ENCODE data around the gene MID1IP1.

Gene MID1IP1

DNA sequence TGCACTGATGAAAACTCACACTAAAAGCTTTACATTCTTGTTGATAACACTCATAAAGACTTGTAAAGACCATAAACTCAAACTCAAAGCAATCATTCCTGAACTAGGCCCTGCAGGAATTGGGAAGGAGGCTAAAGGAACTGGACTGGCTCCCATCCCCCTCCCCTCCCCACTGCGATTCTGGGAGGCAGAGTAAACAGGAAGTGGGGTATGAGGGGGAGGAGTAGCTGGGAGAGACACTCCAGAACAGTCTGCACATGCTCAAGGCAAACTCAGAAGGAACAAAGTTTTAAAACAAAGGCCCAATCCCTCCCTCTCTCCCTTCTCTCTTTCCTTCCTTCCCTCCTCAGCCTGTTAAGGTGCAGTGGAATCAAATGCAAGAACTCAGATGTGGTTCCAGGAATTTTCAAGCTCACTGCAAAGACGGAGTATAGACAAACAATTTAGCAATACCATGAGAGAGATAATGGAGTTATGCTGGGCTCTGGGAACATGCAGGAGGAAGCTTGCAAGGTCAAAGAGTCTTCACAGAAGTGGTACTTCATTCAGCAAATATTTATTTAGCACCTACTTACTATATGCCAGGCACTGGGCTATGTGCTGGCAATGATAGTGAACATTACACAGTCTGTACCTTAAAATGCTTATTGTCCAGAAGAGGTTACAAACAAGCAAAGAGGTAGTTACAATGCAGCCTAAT lies 15.9 kb downstream of the MID1IP1 start:
- no peak for DNase-seq

DNA sequence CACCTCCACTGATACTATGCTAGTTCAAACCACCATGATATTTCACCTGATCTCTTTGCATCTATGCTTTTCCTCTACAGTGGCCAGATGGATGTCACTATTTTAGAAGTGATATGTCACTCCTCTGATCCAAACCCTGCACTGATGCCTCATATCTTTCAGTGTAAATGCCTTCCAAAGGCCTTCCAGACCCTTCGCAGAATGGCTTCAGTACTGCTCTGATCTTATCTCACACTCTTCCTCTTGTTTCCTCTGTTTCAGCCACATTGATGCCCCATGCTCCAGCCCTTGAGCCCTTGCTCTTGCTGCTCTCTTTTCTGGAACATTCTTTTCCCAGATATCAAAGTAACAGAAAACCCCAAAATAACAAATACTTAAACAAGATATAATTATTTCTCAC lies 17.9 kb downstream of the MID1IP1 start:
- no peak for DNase-seq

DNA sequence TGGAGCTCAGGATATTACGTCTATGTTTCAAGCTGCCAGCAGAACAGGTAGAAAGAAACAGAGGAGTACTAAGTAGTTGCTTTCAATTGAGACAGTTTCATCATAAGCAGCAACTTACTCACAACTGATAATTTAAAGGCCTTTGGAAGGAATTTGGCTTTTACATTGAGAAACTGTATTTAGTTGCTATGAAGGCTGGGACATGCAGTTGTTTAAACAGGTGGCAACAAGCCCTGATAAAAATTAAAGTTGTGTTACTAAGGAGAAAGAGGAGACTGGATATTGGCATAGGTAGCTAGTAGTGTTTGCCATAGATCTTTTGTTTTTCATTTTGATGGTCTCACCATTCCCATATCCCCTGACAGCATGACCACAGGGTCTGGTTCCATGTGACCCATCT lies 18.4 kb downstream of the MID1IP1 start:
- DNase-seq = no peak

DNA sequence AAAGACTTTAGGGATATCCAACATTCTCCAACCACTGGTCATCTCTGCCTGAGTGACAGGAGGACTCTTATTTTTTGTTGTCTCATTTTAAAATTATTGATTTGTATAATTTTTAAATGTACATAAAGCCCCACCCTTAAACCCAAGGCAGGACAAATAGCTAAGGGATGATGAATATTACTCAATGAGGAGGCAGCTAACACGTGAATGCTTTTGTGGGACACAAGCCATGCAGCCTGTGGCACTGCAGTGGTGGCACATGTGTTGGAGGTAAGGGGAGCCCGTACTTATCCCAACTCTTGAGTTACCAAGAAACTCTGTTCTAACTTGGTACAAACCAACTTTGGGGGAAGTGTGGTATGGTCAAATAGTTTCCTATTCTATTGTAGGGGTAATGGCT lies 19.5 kb downstream of the MID1IP1 start:
- DNase-seq = no peak

DNA sequence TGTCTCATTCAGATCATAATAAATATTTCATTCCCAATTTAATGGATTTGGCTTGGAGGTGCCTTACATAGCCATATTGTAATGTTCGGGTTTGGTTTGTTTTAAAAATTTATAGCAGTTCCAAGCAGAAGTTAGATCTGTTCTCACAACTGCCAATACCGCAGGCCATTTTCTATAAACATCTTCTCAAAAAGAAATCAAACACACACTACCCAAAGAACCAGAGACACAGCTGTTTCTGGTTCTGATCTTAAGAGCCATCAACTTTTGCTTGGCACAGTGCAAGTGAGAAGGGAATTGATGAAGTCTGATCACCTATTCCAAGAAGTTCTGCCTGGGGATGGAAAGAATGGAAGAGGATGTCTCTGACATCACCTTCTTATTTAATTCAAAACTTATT lies 22.9 kb downstream of the MID1IP1 start:
- no peak for DNase-seq

DNA sequence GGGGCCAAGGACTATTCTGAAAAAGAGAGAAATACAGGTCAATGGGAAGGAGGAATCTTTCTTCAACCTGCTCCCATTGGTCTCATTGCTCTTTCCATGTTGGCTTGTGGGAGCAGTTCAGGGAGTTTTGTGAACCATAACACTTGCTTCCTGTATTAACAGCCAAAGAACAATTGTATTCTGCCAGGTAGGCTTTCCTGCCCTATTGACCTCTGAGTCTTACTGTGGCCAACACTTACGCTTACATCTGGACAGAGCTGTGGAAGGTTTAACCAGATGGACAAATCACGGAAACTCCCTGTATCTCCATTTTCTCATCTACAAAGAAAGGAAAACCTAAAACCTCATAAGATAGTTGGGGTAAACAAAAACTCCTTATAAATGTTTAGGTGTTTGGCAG lies 30.7 kb downstream of the MID1IP1 start:
- DNase-seq = no peak

DNA sequence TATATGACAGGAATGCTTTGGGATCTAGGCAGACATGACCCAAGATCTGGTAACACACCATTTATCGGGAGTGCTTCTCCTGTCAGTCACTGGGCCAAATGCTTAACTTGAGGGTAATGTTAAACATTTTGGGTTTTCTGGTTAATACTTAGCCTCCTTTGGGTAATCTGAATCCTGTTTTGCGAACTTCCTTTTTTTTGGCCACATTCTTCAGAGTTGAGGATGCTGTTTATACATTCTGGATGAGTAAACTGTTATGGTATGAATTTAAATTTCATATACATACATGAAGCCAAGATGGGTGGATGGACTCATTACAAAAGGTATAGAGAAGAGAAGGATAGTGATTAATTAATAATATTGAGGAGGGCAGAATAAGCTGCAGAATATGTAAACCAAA lies 36.1 kb downstream of the MID1IP1 start:
- no peak for DNase-seq

DNA sequence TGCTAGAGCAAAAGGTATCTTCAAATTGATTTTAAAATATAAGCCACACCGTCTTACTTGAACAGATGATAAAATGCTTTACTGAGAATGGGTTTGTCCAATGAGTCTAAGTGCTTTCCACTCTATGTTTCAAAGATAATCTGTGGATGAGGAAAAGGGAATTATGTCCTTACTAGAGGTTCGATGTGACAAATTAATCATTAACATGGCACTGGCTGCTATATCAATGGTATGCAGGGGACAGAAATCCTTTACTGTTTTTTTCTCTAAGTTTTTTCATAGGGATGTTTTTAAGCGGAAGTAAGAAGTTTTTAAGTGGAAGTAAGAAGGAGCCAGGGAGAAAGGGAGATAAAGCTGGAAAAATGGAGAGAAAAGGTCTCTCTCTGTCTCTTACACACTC lies 38.0 kb downstream of the MID1IP1 start:
- no peak for DNase-seq

DNA sequence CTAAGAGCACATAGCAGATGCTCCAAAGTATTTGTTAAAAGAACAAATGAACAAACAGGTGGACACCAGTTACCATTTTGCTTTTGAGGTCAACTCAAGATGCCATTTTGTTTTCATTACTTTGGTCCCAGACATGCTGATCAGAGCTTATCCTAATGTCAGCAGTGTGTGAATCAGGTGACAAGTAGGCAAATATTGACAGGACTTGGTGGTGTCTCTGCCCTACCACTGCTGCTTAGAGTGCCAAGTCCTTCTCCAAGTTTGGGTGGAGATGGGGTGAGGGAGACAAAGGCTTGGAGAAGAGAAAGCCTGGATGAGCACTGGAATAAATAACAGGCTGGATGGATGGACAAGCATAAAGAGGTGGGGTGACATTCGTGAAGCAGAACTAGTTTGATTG lies 38.7 kb downstream of the MID1IP1 start:
- DNase-seq = no peak

DNA sequence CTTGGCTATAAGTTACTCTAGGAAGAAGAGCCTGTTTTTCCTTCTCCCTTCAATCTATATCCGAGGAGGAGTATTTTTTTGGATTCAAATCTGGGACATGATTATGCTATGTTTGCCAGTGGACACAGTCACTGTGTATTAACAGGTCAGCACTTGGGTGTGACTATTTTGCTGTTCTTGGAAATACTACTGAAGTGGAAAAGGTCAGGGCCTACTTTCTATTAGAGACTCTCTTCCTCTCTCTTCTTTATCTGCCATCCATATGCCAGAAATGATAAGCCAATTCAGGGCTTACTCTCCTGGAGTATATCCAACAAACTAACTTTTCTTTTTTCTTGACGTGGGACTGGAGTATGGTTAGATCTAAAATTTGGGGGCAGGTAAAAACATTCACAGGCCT lies 40.5 kb downstream of the MID1IP1 start:
- no peak for DNase-seq

DNA sequence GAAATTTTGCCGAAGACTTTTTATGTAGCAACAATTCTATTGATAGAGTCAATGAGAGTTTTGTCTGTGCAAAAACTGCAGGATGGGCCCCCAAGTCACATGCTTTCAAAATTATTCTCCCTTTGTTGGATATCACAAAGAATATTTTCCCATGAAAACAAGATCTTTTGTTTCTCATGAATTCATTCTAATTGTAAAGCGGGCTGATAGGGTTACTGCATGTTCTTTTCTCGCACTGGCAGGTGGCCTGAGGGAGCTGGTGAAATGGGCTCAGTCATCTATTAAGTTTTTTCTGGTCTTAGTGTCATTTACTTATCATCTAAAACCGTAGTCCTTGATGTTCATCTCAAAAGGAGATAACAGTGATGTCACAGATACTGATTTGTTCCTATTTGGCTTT lies 44.2 kb downstream of the MID1IP1 start:
- no peak for DNase-seq

DNA sequence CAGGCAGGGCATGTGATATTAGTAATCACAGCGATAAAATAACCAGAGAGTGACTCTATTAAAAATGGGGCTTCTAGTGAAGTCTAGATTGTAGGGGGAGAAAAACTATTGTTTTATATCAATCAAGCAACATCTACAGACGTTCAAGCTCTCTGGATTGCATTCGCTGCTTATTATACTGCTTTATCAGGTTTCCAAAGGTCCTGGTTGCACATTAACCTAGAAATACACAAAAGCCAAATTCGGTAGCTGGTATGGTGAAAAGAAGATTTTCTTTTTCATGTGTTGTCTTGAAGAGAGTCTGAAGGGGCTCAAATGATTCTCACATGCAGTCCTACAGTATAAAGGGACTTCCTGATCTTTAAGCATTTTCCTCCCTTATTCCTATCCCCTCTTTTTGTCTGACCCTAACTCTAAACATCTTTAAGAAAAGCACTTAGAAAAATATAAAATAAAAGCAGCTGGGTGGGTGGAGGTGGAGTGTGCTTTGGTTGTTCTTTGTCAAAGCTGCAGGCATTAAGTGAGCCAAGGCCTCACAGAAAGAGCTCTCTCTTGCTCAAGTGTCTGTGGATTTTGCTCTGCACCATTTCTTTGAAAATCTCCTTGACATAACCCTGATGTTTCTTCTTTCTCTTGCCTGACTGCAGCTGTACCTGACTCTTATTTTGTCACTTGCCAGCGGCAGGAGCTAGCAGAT lies 46.1 kb downstream of the MID1IP1 start:
- no peak for DNase-seq

DNA sequence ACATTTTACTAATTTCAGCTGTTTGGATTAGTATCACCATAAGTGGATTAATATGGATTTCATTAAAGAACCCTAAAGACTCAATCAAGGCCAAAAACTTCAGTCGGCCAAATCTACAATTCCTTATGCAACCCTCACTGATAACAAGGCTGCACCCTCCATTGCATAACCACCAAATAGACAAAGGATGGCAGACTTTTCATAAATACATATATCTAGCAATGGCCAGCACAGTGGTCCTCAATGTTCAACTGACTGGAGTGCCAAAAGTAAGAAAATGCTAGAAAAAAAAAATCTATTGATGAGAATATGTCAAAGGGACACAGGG lies 46.6 kb downstream of the MID1IP1 start:
- DNase-seq = no peak

DNA sequence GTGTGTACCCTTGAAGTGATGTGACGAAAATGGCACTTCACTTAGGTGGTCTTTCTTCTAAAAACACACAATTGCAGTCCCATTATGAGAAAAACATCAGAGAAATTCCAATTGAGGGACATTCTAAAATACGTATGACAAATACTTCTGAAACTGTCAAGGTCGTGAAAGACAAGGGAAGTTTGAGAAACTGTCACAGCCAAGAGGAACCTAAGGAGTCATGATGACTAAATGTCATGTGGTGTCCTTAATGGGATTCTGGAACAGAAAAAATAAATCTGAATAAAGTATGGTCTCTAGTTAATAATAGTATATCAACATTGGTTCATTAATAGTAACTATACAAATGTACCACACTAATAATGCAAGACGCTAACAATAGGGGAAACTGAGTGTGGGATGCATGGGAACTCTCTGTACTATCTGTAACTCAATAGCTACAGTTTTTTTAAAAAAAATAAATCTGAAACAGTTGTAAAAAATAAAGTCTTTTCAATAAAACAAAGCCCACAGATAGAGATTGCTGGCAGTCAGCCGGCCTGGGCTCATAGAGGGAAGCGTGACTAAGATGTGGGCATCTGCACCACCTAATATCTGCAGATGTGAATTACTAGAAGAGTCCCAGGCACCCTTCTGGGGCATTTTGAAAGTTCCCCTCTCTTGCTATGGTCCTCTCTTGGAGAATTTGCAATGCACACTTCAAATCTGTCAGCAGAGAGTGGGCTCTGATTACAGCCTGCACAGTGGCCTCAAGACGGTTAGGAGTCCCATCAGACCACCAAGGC lies 47.6 kb downstream of the MID1IP1 start:
- DNase-seq = no peak

DNA sequence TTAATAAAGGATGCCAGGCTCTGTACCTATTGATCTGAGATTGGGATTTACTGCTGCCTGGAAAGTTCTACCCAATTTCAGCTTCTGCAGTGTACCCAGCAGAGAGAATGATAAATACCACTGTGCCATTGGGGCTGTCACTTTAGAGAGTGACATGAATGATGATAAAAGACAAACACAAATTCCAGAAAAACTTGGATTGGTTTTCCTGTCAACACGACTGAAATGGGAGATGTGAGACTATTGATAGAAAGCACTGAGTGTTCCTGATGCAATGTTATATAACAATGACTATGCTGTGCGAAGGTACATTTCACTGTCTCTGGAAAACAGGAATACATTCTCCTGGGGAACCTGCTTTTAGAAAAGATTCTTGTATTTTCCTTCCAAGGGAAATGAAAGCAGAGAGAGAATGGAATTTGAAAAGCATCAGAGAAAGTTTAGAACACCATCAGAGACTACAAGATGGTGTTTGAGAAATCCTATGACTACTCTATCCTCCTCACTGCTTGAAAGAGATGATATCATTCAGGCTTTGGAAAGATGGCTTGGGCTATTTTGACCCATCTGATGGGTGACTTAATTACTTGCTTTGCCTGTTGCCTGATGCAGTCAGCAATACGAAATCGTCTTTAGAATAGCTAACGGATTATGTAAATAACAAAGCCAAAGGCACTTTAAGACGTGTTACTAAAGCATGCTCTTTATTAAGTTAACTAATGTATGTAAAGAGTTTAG lies 49.7 kb downstream of the MID1IP1 start:
- DNase-seq = no peak

DNA sequence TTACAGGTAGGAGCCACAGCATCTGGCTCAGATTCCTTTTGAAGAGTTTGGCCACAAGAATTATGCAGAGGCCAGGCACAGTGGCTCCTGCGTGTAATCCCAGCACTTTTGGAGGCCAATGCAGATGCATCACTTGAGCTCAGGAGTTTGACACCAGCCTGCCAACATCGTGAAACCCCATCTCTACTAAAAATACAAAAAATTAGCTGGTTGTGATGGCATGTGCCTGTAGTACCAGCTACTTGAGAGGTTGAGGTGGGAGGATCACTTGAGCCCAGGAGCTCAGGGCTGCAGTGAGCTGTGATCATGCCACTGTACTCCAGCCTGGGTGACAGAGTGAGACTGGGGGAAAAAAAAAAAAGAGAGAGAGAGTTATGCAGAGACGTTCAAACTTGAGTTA lies 53.0 kb downstream of the MID1IP1 start:
- no peak for DNase-seq
